H9 (cell line): ENCODE measurements around the gene LRPPRC. TPM values are rescaled to one million over a fixed set of nuclear protein-coding genes. Genes with fewer than 3 reads are reported as not detected.

ENCODE experiments used
- DNase-seq: peaks from one replicate; pipeline ENCODE4 v3.0.0-alpha.2; 2017
- H2AFZ ChIP-seq: one replicate; pipeline ENCODE4 v1.6.1; 2013; ENCODE audit warnings: mild to moderate bottlenecking, low read length, control low read depth, moderate library complexity
- H2AK5ac ChIP-seq: 2 replicates; pipeline ENCODE4 v1.6.1; 2013; ENCODE audit warnings: low read length, control low read depth, mixed read lengths; ENCODE audit not compliant: insufficient read length
- H2BK120ac ChIP-seq: one replicate; pipeline ENCODE4 v1.6.1; 2013; ENCODE audit warnings: low read depth, mild to moderate bottlenecking, low read length, control low read depth, inconsistent platforms; ENCODE audit not compliant: poor library complexity, severe bottlenecking
- H2BK12ac ChIP-seq: 2 replicates; pipeline ENCODE4 v1.6.1; 2013; ENCODE audit warnings: low read length, control low read depth, mixed read lengths, low read depth; ENCODE audit not compliant: insufficient read length
- H2BK15ac ChIP-seq: 2 replicates; pipeline ENCODE4 v1.6.1; 2013; ENCODE audit warnings: low read depth, low read length, control low read depth
- H2BK20ac ChIP-seq: one replicate; pipeline ENCODE4 v1.6.1; 2013; ENCODE audit warnings: low read depth, mild to moderate bottlenecking, low read length, control low read depth, inconsistent platforms; ENCODE audit not compliant: poor library complexity, severe bottlenecking
- H2BK5ac ChIP-seq: 2 replicates; pipeline ENCODE4 v1.6.1; 2013; ENCODE audit warnings: low read length, control low read depth, mixed read lengths; ENCODE audit not compliant: insufficient read length
- H3K14ac ChIP-seq: 2 replicates; pipeline ENCODE4 v1.6.1; 2013; ENCODE audit warnings: low read length, control low read depth; ENCODE audit not compliant: insufficient read depth
- H3K18ac ChIP-seq: 2 replicates; pipeline ENCODE4 v1.6.1; 2013; ENCODE audit warnings: low read depth, mild to moderate bottlenecking, mixed read lengths, low read length, control low read depth; ENCODE audit not compliant: insufficient read length
- H3K23ac ChIP-seq: 2 replicates; pipeline ENCODE4 v1.6.1; 2013; ENCODE audit warnings: low read length, control low read depth, mixed read lengths, low read depth; ENCODE audit not compliant: insufficient read length
- H3K23me2 ChIP-seq: 2 replicates; pipeline ENCODE4 v1.6.1; 2013; ENCODE audit warnings: low read depth, mild to moderate bottlenecking, mixed read lengths, low read length, control low read depth; ENCODE audit not compliant: insufficient read length, poor library complexity, severe bottlenecking
- H3K27ac ChIP-seq: 2 replicates; pipeline ENCODE4 v1.5.1; 2013; ENCODE audit warnings: low read length, control low read depth, mixed read lengths, low read depth; ENCODE audit not compliant: insufficient read length
- H3K27me3 ChIP-seq: 2 replicates; pipeline ENCODE4 v1.6.1; 2013; ENCODE audit warnings: low read length, control low read depth, inconsistent platforms; ENCODE audit not compliant: insufficient read depth
- H3K4ac ChIP-seq: 2 replicates; pipeline ENCODE4 v1.6.1; 2013; ENCODE audit warnings: low read depth, mild to moderate bottlenecking, control low read depth, inconsistent platforms, low read length, moderate library complexity
- H3K4me1 ChIP-seq: 2 replicates; pipeline ENCODE4 v1.6.1; 2013; ENCODE audit warnings: low read length, control low read depth, inconsistent platforms; ENCODE audit not compliant: insufficient read depth
- H3K4me2 ChIP-seq: 2 replicates; pipeline ENCODE4 v1.6.1; 2013; ENCODE audit warnings: low read length, control low read depth, mixed read lengths; ENCODE audit not compliant: insufficient read length, insufficient read depth
- H3K56ac ChIP-seq: 2 replicates; pipeline ENCODE4 v1.6.1; 2013; ENCODE audit warnings: low read depth, mild to moderate bottlenecking, mixed read lengths, low read length, control low read depth; ENCODE audit not compliant: insufficient read length
- H3K79me1 ChIP-seq: 2 replicates; pipeline ENCODE4 v1.6.1; 2013; ENCODE audit warnings: low read depth, mild to moderate bottlenecking, moderate library complexity, low read length, control low read depth, inconsistent platforms; ENCODE audit not compliant: insufficient read depth, poor library complexity, severe bottlenecking
- H3K79me2 ChIP-seq: 2 replicates; pipeline ENCODE4 v1.6.1; 2013; ENCODE audit warnings: low read length, control low read depth, inconsistent platforms; ENCODE audit not compliant: insufficient read depth
- H3K9ac ChIP-seq: 2 replicates; pipeline ENCODE4 v1.6.1; 2013; ENCODE audit warnings: low read length, control low read depth, mixed read lengths; ENCODE audit not compliant: insufficient read length; ENCODE audit errors: extremely low read depth
- H3K9me3 ChIP-seq: one replicate; pipeline ENCODE4 v1.6.1; 2013; ENCODE audit warnings: low read depth, low read length, inconsistent platforms; ENCODE audit not compliant: control insufficient read depth
- H3T11ph ChIP-seq: one replicate; pipeline ENCODE4 v1.6.1; 2013; ENCODE audit warnings: mild to moderate bottlenecking, low read length, control low read depth, inconsistent platforms
- H4K20me1 ChIP-seq: one replicate; pipeline ENCODE4 v1.6.1; 2013; ENCODE audit not compliant: control insufficient read depth, insufficient read length, insufficient read depth
- H4K5ac ChIP-seq: 2 replicates; pipeline ENCODE4 v1.6.1; 2013; ENCODE audit warnings: low read depth, mild to moderate bottlenecking, mixed read lengths, low read length, control low read depth; ENCODE audit not compliant: insufficient read length
- H4K8ac ChIP-seq: replicated peaks from 2 replicates; pipeline ENCODE4 v1.6.1; 2013; ENCODE audit warnings: low read length, control low read depth, mixed read lengths, low read depth; ENCODE audit not compliant: insufficient read length
- H4K91ac ChIP-seq: 2 replicates; pipeline ENCODE4 v1.6.1; 2013; ENCODE audit warnings: low read depth, mild to moderate bottlenecking, moderate library complexity, mixed read lengths, low read length, control low read depth; ENCODE audit not compliant: insufficient read length
- H3K27ac Mint-ChIP-seq, 3 experiments: 2 replicates in 2 of 3; 3 replicates in 1 of 3; pipeline ENCODE4 v1.8.0; 2020 to 2021; ENCODE audit warnings: mixed read lengths in 3 of 3, mild to moderate bottlenecking in 1 of 3, moderate library complexity in 1 of 3
- H3K27me3 Mint-ChIP-seq: 2 replicates; pipeline ENCODE4 v1.8.0; 2021; ENCODE audit warnings: low read depth, mild to moderate bottlenecking, moderate library complexity, mixed read lengths
- H3K36me3 Mint-ChIP-seq, 3 experiments: 2 replicates in 2 of 3; 3 replicates in 1 of 3; pipeline ENCODE4 v1.8.0; 2020 to 2021; ENCODE audit warnings: low read depth in 3 of 3, mixed read lengths in 3 of 3; ENCODE audit not compliant: insufficient read depth in 1 of 3
- H3K4me1 Mint-ChIP-seq, 2 experiments: 2 replicates each; pipeline ENCODE4 v1.8.0; 2020; ENCODE audit warnings: mixed read lengths in 2 of 2
- H3K4me3 Mint-ChIP-seq, 2 experiments: 2 replicates in 1 of 2; 3 replicates in 1 of 2; pipeline ENCODE4 v1.8.0; 2020 to 2021; ENCODE audit warnings: mild to moderate bottlenecking in 2 of 2, mixed read lengths in 2 of 2, moderate library complexity in 1 of 2
- H3K9me3 Mint-ChIP-seq, 2 experiments: 2 replicates in 1 of 2; 3 replicates in 1 of 2; pipeline ENCODE4 v1.8.0; 2020; ENCODE audit warnings: mild to moderate bottlenecking in 2 of 2, mixed read lengths in 2 of 2, moderate library complexity in 1 of 2
- CTCF ChIP-seq: fragments of 200-600 bp; sonication (generic); conservative IDR thresholded peaks from 3 replicates; pipeline ENCODE4 v1.8.0; 2021; ENCODE audit warnings: antibody characterized with exemption, mild to moderate bottlenecking
- WGBS: extraction: QIAGEN DNeasy Blood & Tissue Kit; methylation state at CpG from one replicate; pipeline ENCODE4 v1.1.7; 2013; ENCODE audit warnings: missing lambda C conversion rate, low lambda C conversion rate, mixed read lengths; ENCODE audit not compliant: insufficient read length; ENCODE audit errors: extremely low coverage; 5-methylcytosine and 5-hydroxymethylcytosine counted together
- total RNA-seq: library from RNA; stranded (reverse); gene quantifications from 2 replicates; pipeline ENCODE4 v1.2.1, GENCODE V29; 2021

The LRPPRC gene
- total RNA-seq, 1 experiment from 2014 or later: 182 TPM

GRCh38 chr2:44004735-44005602 lies 9.2 kb upstream of the LRPPRC start:
- H3K23ac ChIP-seq: no peak overlapping the region
- no peaks in the 10 kb centered on the region for H3K27me3 ChIP-seq
- H3K79me2 ChIP-seq: no peaks in the 10 kb centered on the region
- H3K9me3 Mint-ChIP-seq: no peaks in the 10 kb centered on the region
- H3K56ac ChIP-seq: no peak overlapping the region
- no peaks in the 10 kb centered on the region; a peak in 1 of 7 replicates for H3K36me3 Mint-ChIP-seq
- no peak overlapping the region for H3K4ac ChIP-seq
- H2BK20ac ChIP-seq: no peak overlapping the region
- no peak overlapping the region for H2BK120ac ChIP-seq
- DNase-seq: no peak
- no peak overlapping the region for H3K18ac ChIP-seq
- peak overlapping the region; percentile 36 for H2AFZ ChIP-seq
- H3K14ac ChIP-seq: no peak overlapping the region
- no peak for TF ChIP-seq CTCF
- H2BK12ac ChIP-seq: no peak overlapping the region
- no peaks in the 10 kb centered on the region for H3K23me2 ChIP-seq
- H3K9me3 ChIP-seq: no peaks in the 10 kb centered on the region
- no peak overlapping the region for H3T11ph ChIP-seq
- H2BK5ac ChIP-seq: no peak overlapping the region
- H4K20me1 ChIP-seq: no peaks in the 10 kb centered on the region
- no peak overlapping the region for H3K4me3 Mint-ChIP-seq
- H3K4me2 ChIP-seq: no peak overlapping the region
- no peak overlapping the region for H3K9ac ChIP-seq
- H3K27ac ChIP-seq: no peak overlapping the region
- no peak overlapping the region for H2BK15ac ChIP-seq
- H3K4me1 Mint-ChIP-seq: peaks cover 3 to 10% of the 10 kb centered on the region in 2 experiments; a peak in 3 of 4 replicates
- no peaks in the 10 kb centered on the region for H3K79me1 ChIP-seq
- H4K91ac ChIP-seq: no peak overlapping the region
- no peaks in the 10 kb centered on the region; the same call in 1 of the 2 replicates for H3K4me1 ChIP-seq
- no peak overlapping the region for H4K5ac ChIP-seq
- no peak overlapping the region for H4K8ac ChIP-seq
- no CpG with 5 or more reads among the region's 3 CpGs for WGBS
- H2AK5ac ChIP-seq: no peak overlapping the region
- no peaks in the 10 kb centered on the region; the same call in 1 of the 2 replicates for H3K27me3 Mint-ChIP-seq
- no peak overlapping the region for H3K27ac Mint-ChIP-seq
